Measurements from ENCODE around the gene USP28.

GRCh38 chr11:113814181-113814580 lies 61.2 kb downstream of the USP28 start:
- TF ChIP-seq CTCF (IDR thresholded peaks at IDR 0.05) (no peak), POLR2AphosphoS5 (IDR thresholded peaks at IDR 0.05) (no peak), POLR2A (IDR thresholded peaks at IDR 0.05) (no peak)
